ENCODE results near the gene PRKAR1B.
A peak's percentile ranks its signal among the peaks of the same experiment; 100 is the strongest.

PRKAR1B gene

DNA sequence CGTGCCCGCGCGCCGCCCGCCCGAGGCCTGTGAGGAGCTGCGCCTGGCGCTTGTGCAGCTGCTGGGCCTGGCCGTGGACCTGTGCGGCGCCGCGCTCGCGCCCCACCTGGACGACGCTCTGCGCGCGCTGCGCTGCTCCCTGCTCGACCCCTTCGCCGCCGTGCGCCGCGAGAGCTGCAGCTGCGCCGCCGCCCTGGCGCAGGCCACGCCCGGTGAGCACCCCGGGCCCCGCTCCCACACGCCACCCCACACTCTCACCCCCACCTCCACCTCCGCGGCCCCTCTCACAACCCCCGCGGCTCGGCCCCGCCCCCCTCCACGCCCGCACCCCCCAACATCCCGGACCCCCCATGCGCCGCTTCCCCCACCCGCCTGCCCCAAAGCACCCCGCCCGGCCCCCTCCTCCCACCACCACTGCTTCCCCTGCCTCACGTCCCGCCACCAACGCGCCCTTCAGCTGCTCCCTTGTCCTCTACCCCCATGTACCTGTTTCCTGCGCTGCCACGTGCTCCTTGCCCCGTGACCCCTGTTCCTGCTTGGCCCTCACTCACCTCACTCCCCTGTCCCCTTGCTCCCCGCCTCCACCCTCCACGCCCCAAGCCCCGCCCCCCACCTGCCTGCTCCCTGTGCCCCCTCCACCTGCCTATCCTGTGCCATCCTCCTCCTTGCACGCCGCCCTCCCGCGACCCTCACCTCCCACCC, at the start of gene PRKAR1B:
Gene PRKAR1B, minus strand, starts transcription at position 178 of the 702 bp plus-strand sequence. CDS start 15,776 bp downstream, outside the sequence.
- no peak for TF ChIP-seq GATA3 (IDR thresholded peaks at IDR 0.05; ENCODE audit: low read depth, low read length)
- TF ChIP-seq GATA2 (IDR thresholded peaks at IDR 0.05; ENCODE audit: low read depth, low read length), result no peak

DNA sequence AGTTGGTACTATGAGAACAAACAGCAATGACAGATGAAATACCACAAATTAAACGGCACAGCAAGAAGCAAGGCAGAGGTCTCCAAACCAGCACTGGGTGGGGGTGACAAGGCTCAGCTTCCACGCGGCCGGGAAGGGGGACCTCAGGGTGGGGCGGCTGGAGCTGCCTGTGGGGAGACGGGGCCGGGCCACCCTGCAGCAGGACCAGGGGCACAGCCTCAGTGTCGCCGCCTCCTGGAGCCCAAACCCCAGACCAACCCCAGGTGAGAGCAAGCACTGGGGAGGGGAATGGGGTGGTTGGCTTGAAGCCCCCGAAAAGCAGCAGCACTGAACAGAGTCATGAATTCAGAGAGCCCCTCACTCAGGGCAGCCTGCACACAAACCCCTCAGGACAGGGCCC, 49.3 kb upstream of the PRKAR1B start:
- no peak for TF ChIP-seq GATA3 (IDR thresholded peaks at IDR 0.05; ENCODE audit: low read depth, low read length)
- no peak for TF ChIP-seq GATA2 (IDR thresholded peaks at IDR 0.05; ENCODE audit: low read depth, low read length)

DNA sequence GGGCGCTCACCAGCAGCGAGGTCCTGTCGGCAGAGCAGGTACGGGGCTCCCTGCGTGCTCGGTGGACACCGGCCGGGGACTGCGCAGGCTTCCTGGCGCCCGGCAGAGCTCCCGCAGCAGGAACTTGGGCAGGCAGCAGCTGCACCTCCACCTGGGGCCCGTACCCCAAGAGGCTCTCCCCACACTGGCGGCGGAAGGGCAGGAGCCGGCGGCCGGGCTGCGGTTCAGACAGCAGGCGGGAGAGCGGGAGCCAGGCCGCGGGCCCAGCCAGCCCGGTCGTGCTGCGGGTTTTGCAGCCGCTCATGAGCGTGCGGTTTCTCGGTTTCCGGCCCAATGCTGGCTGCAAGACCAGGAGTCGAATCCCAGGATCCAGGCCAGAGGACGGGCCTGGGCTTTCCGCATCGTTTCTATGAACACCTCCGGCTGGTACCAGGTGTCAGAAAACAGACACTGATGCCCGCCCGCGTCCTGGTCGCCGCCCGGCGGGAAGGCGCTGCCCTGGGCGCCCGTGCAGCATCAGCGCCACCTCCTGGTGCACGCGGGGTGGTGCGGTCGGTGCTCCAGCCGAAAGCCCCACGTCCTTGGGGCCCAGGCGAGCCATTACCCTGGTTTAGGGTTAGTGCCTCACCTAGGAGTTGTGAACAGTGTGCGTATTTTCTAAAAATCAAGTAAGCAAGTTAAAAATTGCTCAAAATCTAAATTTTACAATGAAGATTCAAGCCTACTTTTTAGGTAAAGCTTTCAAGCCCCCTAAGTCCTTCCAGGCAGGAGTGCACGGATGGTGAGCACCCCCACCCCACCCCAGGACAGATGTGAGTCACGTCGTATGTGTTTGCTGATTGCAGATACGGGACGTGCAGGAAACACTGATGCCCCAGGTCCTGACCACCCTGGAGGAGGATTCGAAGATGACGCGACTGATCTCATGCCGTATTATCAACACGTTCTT, 47.4 kb upstream of the PRKAR1B start:
- TF ChIP-seq GATA3 (IDR thresholded peaks at IDR 0.05; ENCODE audit: low read depth, low read length), result no peak
- TF ChIP-seq GATA2 (IDR thresholded peaks at IDR 0.05; ENCODE audit: low read depth, low read length), result no peak

DNA sequence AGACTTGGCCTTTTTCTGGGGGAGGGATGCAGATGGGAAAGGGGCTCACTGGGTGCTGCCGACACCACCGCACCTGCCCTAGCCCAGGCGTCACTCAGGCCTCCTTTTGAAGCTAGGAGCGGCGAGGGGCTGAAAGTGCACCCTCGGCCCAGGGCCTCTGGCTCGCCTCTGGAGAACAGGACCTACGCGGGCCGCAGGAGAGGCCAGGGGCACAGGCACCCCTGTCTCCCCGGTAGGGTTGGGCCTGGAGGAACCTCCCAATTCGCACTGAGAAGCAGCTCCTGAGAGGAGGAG, 46.5 kb upstream of the PRKAR1B start:
- TF ChIP-seq GATA3 (IDR thresholded peaks at IDR 0.05; ENCODE audit: low read depth, low read length) (no peak), GATA2 (IDR thresholded peaks at IDR 0.05; ENCODE audit: low read depth, low read length) (no peak)

GRCh38 chr7:772861-773621, 46.0 kb upstream of the PRKAR1B start:
- TF ChIP-seq GATA3 (IDR thresholded peaks at IDR 0.05; ENCODE audit: low read depth, low read length), result no peak
- TF ChIP-seq GATA2 (IDR thresholded peaks at IDR 0.05; ENCODE audit: low read depth, low read length), result no peak

DNA sequence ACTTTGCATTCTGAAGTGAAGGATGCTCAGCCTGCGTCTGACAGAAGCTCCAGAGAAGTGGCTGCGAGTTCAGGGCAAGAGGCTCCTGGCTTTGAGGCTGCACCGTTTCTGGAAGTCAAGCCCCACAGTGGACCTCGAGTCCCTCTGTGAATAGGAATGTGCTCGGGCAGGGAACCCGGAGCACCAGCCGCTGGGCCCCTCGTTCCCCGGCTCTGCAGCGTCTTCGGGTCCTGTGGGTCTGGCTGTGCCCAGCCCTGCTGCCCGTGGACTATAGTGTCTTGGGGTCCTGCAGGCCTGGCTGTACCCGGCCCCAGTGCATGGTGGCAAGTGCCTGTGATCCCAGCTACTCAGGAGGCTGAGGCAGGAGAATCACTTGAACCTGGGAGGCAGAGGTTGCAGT, 45.3 kb upstream of the PRKAR1B start:
- no peak for TF ChIP-seq GATA3 (IDR thresholded peaks at IDR 0.05; ENCODE audit: low read depth, low read length)
- no peak for TF ChIP-seq GATA2 (IDR thresholded peaks at IDR 0.05; ENCODE audit: low read depth, low read length)

- no peak for TF ChIP-seq GATA2 (IDR thresholded peaks at IDR 0.05; ENCODE audit: low read depth, low read length)
- TF ChIP-seq GATA3 (IDR thresholded peaks at IDR 0.05; ENCODE audit: low read depth, low read length), result no peak
Observed at GRCh38 chr7:772005-772294, 44.9 kb upstream of the PRKAR1B start.

DNA sequence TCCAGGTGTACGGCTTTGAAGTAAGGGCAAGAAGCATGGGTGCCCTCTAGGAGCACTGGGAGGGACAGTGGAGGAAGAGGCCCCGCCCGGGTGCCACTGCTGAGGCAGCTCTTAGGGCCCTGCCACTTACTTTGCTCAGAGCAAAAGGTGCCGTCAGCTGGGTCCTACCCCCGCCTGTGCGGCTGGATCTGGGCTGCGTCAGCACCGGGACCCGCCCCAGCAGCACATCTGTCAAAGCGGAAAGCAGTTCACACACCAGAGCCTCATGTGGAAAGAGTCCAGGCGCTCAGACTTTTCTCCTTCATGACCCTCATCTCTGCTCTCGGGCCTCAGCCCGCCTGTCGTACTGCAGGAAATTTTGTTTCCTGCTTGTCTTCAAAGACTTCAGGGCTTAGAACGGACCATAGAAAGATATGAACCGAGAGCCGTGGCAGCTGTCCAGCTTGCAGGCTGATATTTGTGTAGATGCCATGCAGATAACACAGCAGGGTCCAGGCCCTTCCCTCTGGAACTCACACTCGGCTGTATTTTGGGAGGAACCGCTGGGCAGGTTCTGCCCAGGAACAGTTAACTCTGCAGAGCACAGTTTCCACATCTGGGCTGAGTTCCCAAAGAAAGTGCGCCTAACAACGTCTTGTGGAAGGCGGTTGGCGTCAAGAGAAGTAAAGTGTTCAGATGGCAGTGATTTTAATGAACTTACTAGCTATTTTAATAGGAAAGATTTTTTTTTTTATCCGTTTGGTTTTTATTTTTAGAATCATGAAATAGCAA, 44.3 kb upstream of the PRKAR1B start:
- peak; percentile 97 for TF ChIP-seq GATA2 (IDR thresholded peaks at IDR 0.05; ENCODE audit: low read depth, low read length)
- no peak for TF ChIP-seq GATA3 (IDR thresholded peaks at IDR 0.05; ENCODE audit: low read depth, low read length)

DNA sequence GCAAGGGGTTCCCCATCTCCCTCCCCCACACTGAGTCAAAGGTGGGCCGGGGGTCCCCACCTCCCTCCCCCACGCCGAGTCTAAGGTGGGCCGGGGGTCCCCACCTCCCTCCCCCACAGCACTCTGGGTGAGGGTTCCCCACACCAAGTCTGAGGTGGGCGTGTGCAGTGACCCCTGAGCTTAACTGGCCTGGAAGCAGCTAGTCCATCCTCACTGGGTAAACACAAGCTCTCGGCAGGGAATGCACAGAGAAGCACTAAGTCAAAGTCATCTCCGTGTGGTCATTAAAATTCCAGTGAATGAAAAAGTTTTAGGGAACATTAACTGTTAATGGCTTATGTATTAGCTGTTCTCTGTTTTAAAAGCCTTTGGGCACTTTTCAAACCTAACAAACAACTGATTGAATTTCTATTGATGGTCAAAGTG, 43.7 kb upstream of the PRKAR1B start:
- TF ChIP-seq GATA2 (IDR thresholded peaks at IDR 0.05; ENCODE audit: low read depth, low read length) (no peak), GATA3 (IDR thresholded peaks at IDR 0.05; ENCODE audit: low read depth, low read length) (no peak)

- TF ChIP-seq GATA2 (IDR thresholded peaks at IDR 0.05; ENCODE audit: low read depth, low read length), result no peak
- no peak for TF ChIP-seq GATA3 (IDR thresholded peaks at IDR 0.05; ENCODE audit: low read depth, low read length)
Observed at GRCh38 chr7:770336-770735, 43.3 kb upstream of the PRKAR1B start.

DNA sequence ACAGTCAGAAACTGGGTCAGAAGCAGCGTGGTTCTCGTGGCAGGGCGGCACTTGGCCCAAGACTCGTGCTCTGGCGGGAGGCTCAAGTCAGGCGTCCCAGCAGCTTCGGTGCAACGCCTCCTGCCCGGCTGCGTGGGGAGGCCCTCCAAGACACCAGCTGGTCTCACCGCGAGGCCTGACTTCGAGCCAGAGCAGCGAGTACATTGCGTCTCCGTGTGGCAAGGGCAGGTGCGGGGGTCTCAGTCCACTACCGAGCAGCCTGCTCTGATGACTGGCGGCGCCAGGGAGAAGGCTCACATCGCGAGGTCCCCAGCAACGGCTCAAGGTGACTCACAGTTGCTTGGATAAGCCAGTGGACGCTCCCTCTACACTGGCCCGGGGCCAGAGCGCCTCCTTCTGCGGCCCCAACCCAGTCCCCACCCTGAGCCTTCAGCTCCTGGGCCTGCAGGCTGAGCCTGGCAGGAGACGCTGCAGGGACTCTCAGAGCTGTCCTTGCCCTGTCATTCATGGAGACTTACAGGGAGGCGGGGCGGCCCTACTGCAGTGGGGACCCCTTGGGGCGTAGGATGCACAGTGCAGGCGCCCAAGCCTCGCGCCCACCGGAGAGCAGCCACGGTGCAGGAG, 41.9 kb upstream of the PRKAR1B start:
- TF ChIP-seq GATA3 (IDR thresholded peaks at IDR 0.05; ENCODE audit: low read depth, low read length) (no peak), GATA2 (IDR thresholded peaks at IDR 0.05; ENCODE audit: low read depth, low read length) (no peak)

DNA sequence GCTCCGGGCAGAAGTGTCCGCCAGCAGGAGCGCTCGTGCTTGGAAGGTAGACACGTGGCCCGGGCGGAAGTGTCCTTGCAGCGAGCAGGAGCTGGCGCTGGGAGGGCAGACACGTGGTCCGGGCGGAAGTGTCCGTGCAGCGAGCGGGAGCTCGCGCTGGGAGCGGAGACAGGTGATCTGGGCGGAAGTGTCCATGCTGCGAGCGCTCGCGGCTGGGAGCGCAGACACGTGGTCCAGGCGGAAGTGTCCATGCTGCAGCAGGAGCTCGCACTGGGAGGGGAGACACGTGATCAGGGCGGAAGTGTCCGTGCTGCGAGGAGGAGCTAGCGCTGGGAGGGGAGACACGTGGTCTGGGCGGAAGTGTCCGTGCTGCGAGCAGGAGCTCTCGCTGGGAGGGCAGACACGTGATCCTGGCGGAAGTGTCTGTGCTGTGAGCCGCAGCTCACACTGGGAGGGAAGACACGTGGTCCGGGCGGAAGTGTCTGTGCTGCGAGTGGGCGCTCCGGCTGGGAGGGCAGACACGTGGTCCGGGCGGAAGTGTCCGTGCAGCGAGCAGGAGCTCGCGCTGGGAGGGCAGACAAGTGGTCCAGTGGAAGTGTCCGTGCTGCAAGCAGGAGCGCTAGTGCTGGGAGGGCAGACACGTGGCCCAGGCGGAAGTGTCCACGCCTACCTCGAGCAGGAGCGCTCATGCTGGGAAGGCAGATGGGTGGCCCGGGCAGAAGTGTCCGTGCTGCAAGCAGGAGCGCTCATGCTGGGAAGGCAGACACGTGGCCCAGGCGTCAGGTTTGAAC, 41.1 kb upstream of the PRKAR1B start:
- TF ChIP-seq GATA3 (IDR thresholded peaks at IDR 0.05; ENCODE audit: low read depth, low read length) (no peak), GATA2 (IDR thresholded peaks at IDR 0.05; ENCODE audit: low read depth, low read length) (no peak)

GRCh38 chr7:767580-767940, 40.5 kb upstream of the PRKAR1B start:
- no peak for TF ChIP-seq GATA3 (IDR thresholded peaks at IDR 0.05; ENCODE audit: low read depth, low read length)
- TF ChIP-seq GATA2 (IDR thresholded peaks at IDR 0.05; ENCODE audit: low read depth, low read length), result no peak

Measured in SH-SY5Y (cell line).